OCI-LY3 (cell line): ENCODE results near the gene PCLO.

Experiments used
- H2AFZ ChIP-seq: fragments of 200-600, 300-600 bp; shearing (Covaris generic); 2 replicates; pipeline ENCODE4 v1.6.0; 2014; ENCODE audit warnings: antibody characterized with exemption, low read depth, low read length
- H3K27ac ChIP-seq: fragments of 200-600, 300-600 bp; sonication (generic); 2 replicates; pipeline ENCODE4 v1.5.1; 2014; ENCODE audit warnings: mild to moderate bottlenecking, low read length, moderate library complexity, mixed read lengths
- H3K27me3 ChIP-seq: fragments of 200-600, 300-600 bp; sonication (generic); 2 replicates; pipeline ENCODE4 v1.6.1; 2014; ENCODE audit warnings: low read depth, low read length, mixed read lengths
- H3K36me3 ChIP-seq: fragments of 200-600, 300-600 bp; sonication (generic); replicated peaks from 2 replicates; pipeline ENCODE3; 2014; ENCODE audit warnings: low read depth, low read length, mixed read lengths
- H3K4me1 ChIP-seq: fragments of 300-600, 200-600 bp; sonication (generic); 2 replicates; pipeline ENCODE4 v1.6.1; 2014; ENCODE audit warnings: low read length, mixed read lengths
- H3K4me2 ChIP-seq: fragments of 200-600, 300-600 bp; sonication (generic); 2 replicates; pipeline ENCODE4 v1.6.1; 2014; ENCODE audit warnings: low read length, mixed read lengths
- H3K4me3 ChIP-seq: fragments of 300-600, 200-600 bp; sonication (generic); 2 replicates; pipeline ENCODE4 v1.5.1; 2014; ENCODE audit warnings: antibody characterized with exemption, mild to moderate bottlenecking, low read length, moderate library complexity
- H3K79me2 ChIP-seq: fragments of 300-600, 200-600 bp; shearing (Covaris generic); 2 replicates; pipeline ENCODE4 v1.6.1; 2014; ENCODE audit warnings: mild to moderate bottlenecking, low read length, mixed read lengths
- H3K9ac ChIP-seq: fragments of 300-600, 200-600 bp; shearing (Covaris generic); 2 replicates; pipeline ENCODE4 v1.6.0; 2014; ENCODE audit warnings: mild to moderate bottlenecking, low read length, moderate library complexity
- H3K9me3 ChIP-seq: fragments of 200-600, 300-600 bp; shearing (Covaris generic); 2 replicates; pipeline ENCODE4 v1.6.1; 2014; ENCODE audit warnings: low read length, mixed read lengths; ENCODE audit not compliant: insufficient read depth
- H4K20me1 ChIP-seq: fragments of 200-600, 300-600 bp; sonication (generic); 2 replicates; pipeline ENCODE4 v1.6.1; 2016; ENCODE audit warnings: low read length, mixed read lengths; ENCODE audit not compliant: insufficient read depth
- EZH2phosphoT487 ChIP-seq: fragments of 200-600 bp; shearing (Covaris generic); IDR thresholded peaks from 2 replicates; pipeline ENCODE4 v1.6.1; 2018; ENCODE audit warnings: antibody characterized with exemption, mixed run types, low read depth
- TF ChIP-seq, protein P1 (sequence below): fragments of 200-600, 300-600 bp; sonication (generic); IDR thresholded peaks from 2 replicates; pipeline ENCODE4 v1.5.1; 2014; ENCODE audit warnings: antibody characterized with exemption, low read length, low read depth

The PCLO gene

DNA sequence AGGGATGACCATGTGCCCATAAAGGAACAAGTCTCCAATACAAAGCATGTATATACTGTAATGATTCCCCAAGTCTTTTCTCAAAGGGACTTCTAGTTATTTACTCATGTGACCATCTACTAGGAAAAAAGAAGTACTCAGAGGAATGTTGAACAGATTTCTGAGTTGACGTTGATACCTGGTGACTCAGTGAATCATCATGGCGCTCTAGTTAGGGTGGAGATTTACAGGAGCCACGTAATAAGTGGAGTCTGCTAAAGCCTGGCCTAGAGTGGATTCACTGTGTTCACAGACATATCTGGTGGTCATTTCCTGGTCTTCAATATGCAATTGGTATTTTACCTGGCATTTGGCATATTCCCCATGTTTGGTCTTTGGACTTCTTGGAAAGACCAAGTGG, 416.9 kb downstream of the PCLO start:
- no peak overlapping the region for H3K9ac ChIP-seq
- H2AFZ ChIP-seq: no peak overlapping the region
- no peaks in the 10 kb centered on the region for H4K20me1 ChIP-seq
- no peak overlapping the region for H3K4me2 ChIP-seq
- no peak overlapping the region for H3K27ac ChIP-seq
- H3K27me3 ChIP-seq: no peaks in the 10 kb centered on the region
- H3K79me2 ChIP-seq: no peaks in the 10 kb centered on the region
- H3K36me3 ChIP-seq: no peaks in the 10 kb centered on the region
- no peak for TF ChIP-seq EZH2phosphoT487
- TF ChIP-seq, protein P1, sequence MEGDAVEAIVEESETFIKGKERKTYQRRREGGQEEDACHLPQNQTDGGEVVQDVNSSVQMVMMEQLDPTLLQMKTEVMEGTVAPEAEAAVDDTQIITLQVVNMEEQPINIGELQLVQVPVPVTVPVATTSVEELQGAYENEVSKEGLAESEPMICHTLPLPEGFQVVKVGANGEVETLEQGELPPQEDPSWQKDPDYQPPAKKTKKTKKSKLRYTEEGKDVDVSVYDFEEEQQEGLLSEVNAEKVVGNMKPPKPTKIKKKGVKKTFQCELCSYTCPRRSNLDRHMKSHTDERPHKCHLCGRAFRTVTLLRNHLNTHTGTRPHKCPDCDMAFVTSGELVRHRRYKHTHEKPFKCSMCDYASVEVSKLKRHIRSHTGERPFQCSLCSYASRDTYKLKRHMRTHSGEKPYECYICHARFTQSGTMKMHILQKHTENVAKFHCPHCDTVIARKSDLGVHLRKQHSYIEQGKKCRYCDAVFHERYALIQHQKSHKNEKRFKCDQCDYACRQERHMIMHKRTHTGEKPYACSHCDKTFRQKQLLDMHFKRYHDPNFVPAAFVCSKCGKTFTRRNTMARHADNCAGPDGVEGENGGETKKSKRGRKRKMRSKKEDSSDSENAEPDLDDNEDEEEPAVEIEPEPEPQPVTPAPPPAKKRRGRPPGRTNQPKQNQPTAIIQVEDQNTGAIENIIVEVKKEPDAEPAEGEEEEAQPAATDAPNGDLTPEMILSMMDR: no peak
- H3K4me1 ChIP-seq: no peaks in the 10 kb centered on the region
- no peak overlapping the region for H3K4me3 ChIP-seq
- no peaks in the 10 kb centered on the region for H3K9me3 ChIP-seq

GRCh38 chr7:82745117-82745516, 417.6 kb downstream of the PCLO start:
- no peaks in the 10 kb centered on the region for H4K20me1 ChIP-seq
- no peaks in the 10 kb centered on the region for H3K36me3 ChIP-seq
- no peak overlapping the region for H3K27ac ChIP-seq
- H3K27me3 ChIP-seq: no peaks in the 10 kb centered on the region
- H3K4me3 ChIP-seq: no peak overlapping the region
- H3K4me1 ChIP-seq: no peaks in the 10 kb centered on the region
- no peak overlapping the region for H3K4me2 ChIP-seq
- no peak overlapping the region for H3K9ac ChIP-seq
- H3K79me2 ChIP-seq: no peaks in the 10 kb centered on the region
- no peak overlapping the region for H2AFZ ChIP-seq
- TF ChIP-seq, protein P1: no peak
- no peak for TF ChIP-seq EZH2phosphoT487
- no peaks in the 10 kb centered on the region for H3K9me3 ChIP-seq

DNA sequence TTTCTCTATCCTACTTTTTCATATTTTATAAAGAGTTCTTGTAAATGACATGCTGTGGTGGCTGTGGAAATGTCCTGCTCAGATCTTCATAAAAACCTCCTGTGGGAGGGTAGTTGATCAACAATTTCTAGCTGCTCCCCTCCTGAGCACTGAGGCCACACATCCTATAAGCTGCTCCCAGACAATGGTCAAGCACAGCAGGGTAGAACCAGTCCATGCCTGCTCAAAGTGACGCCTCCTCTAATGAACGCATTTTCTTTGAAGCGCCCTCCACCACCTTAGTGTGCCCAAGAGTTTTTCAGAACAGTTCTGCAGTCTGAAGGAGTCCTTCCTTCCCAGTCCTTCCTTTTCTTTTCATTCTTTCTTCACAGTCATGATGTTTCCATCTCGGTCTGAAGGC, 420.5 kb downstream of the PCLO start:
- H3K4me2 ChIP-seq: no peak overlapping the region
- H3K36me3 ChIP-seq: no peaks in the 10 kb centered on the region
- H3K9ac ChIP-seq: no peak overlapping the region
- H3K79me2 ChIP-seq: no peaks in the 10 kb centered on the region
- TF ChIP-seq EZH2phosphoT487: no peak
- TF ChIP-seq, protein P1: no peak
- H3K4me1 ChIP-seq: no peaks in the 10 kb centered on the region
- H3K27ac ChIP-seq: no peak overlapping the region
- no peaks in the 10 kb centered on the region for H3K27me3 ChIP-seq
- H3K9me3 ChIP-seq: no peaks in the 10 kb centered on the region
- H3K4me3 ChIP-seq: no peak overlapping the region
- no peaks in the 10 kb centered on the region for H4K20me1 ChIP-seq
- no peak overlapping the region for H2AFZ ChIP-seq

DNA sequence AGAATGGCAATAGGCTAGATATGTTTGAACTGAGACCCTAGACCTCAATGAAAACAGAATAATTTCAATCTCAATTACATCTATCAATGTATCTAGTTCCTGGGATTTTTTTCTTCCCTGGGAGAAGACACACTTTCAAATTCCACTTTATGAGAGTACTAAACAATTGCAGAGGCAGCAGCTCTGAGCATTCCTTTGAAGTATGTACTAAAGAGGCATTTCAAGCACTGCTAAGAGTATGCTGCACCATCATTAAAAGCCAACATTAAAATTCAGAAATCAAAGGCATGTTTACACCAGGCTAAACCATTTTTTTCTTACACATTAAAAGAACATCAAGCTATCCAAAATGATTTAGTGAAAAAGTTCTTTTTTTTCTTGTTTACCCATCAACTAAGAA, 421.2 kb downstream of the PCLO start:
- H3K27ac ChIP-seq: no peak overlapping the region
- no peak overlapping the region for H3K4me2 ChIP-seq
- no peaks in the 10 kb centered on the region for H3K9me3 ChIP-seq
- H3K79me2 ChIP-seq: no peaks in the 10 kb centered on the region
- H3K27me3 ChIP-seq: no peaks in the 10 kb centered on the region
- H4K20me1 ChIP-seq: no peaks in the 10 kb centered on the region
- no peaks in the 10 kb centered on the region for H3K4me1 ChIP-seq
- TF ChIP-seq, protein P1: no peak
- TF ChIP-seq EZH2phosphoT487: no peak
- H2AFZ ChIP-seq: no peak overlapping the region
- no peaks in the 10 kb centered on the region for H3K36me3 ChIP-seq
- H3K4me3 ChIP-seq: no peak overlapping the region
- H3K9ac ChIP-seq: no peak overlapping the region
